Activated CD8-positive, alpha-beta T cell treated with anti-CD3 and anti-CD28 coated beads, Interleukin-2, amount 10 ng/mL, durations not matched to agents 7 days and 5 days (primary cell): Measurements from ENCODE around the gene RTN4RL2. TPM values are rescaled to one million over a fixed set of nuclear protein-coding genes. Genes with fewer than 3 reads are reported as not detected.

Experiments
- ATAC-seq: fragments of 150-1000 bp; cut with Tn5 transposase; one replicate; pipeline ENCODE4 v1.10.0; 2021; ENCODE audit warnings: moderate library complexity
- CTCF ChIA-PET: fragments of 350-600 bp; sonication (Branson Sonifier 250); formaldehyde crosslinking; loops from one replicate; lab custom pipeline; 2021; ENCODE audit warnings: antibody characterized with exemption; lab: Charles Lee
- POLR2A ChIA-PET: fragments of 350-600 bp; sonication (Branson Sonifier 250); formaldehyde crosslinking; loops from one replicate; lab custom pipeline; 2021; ENCODE audit warnings: antibody characterized with exemption; lab: Charles Lee
- DNase-seq: peaks from one replicate; pipeline ENCODE4 v3.0.0-alpha.2; 2020
- H3K27ac Mint-ChIP-seq: one replicate; pipeline ENCODE4 v1.8.0; 2021; ENCODE audit warnings: mild to moderate bottlenecking, mixed read lengths
- H3K27me3 Mint-ChIP-seq: one replicate; pipeline ENCODE4 v1.8.0; 2021; ENCODE audit warnings: low read depth, mixed read lengths
- H3K36me3 Mint-ChIP-seq: one replicate; pipeline ENCODE4 v1.8.0; 2021; ENCODE audit warnings: low read depth, mixed read lengths
- H3K4me1 Mint-ChIP-seq: one replicate; pipeline ENCODE4 v1.8.0; 2021; ENCODE audit warnings: low read depth, mixed read lengths
- H3K4me3 Mint-ChIP-seq: one replicate; pipeline ENCODE4 v1.8.0; 2021; ENCODE audit warnings: mild to moderate bottlenecking, mixed read lengths
- H3K9me3 Mint-ChIP-seq: one replicate; pipeline ENCODE4 v1.8.0; 2022; ENCODE audit warnings: mixed read lengths; ENCODE audit not compliant: insufficient read depth
- total RNA-seq, 2 experiments: library from RNA; stranded (reverse); gene quantifications; one replicate each; pipeline ENCODE4 v1.2.3, GENCODE V29; 2021

The RTN4RL2 gene
- total RNA-seq, 2 experiments from 2014 or later = 0.47 to 0.57 TPM

- no peaks in the 10 kb centered on the region for H3K9me3 Mint-ChIP-seq
- POLR2A ChIA-PET = no interaction called here
- DNase-seq (no peak), ATAC-seq (no peak)
- peaks cover 25% of the 10 kb centered on the region for H3K36me3 Mint-ChIP-seq
- CTCF ChIA-PET = interaction anchor here (2.0 to 10.9 kb wide), 2 partner anchors 28 to 66 kb away, joined by 6 to 484 read pairs; no protein-coding TSS in a partner anchor
- peaks cover 14% of the 10 kb centered on the region for H3K4me1 Mint-ChIP-seq
- H3K27me3 Mint-ChIP-seq = no peaks in the 10 kb centered on the region
- H3K27ac Mint-ChIP-seq = no peak overlapping the region
- no peak overlapping the region for H3K4me3 Mint-ChIP-seq
Measured at GRCh38 chr11:57523419-57523818, 63.1 kb downstream of the RTN4RL2 start.

Other genes with a start within 250 kb of the RTN4RL2 start
- not detected for gene APLNR, start 223.3 kb upstream of the RTN4RL2 start, total RNA-seq
- 10 to 100 TPM; 10.5 to 10.9 TPM for gene TNKS1BP1, start 135.6 kb upstream of the RTN4RL2 start, total RNA-seq
- 100 to 1,000 TPM; 185 to 191 TPM for gene SSRP1, start 124.6 kb upstream of the RTN4RL2 start, total RNA-seq
- gene P2RX3, start 122.2 kb upstream of the RTN4RL2 start, total RNA-seq = not detected
- not detected for gene PRG3, start 79.4 kb upstream of the RTN4RL2 start, total RNA-seq
- under 1 TPM in 1 of 2 experiments, not detected in 1; 0.26 TPM for gene PRG2, start 69.9 kb upstream of the RTN4RL2 start, total RNA-seq
- gene SLC43A3, start 33.4 kb upstream of the RTN4RL2 start, total RNA-seq = 100 to 1,000 TPM; 103 to 120 TPM
- gene SLC43A1, start 55.2 kb downstream of the RTN4RL2 start, total RNA-seq = 10 to 100 TPM; 26.4 to 28.4 TPM
- 10 to 100 TPM; 65.4 to 65.8 TPM for gene TIMM10, start 70.2 kb downstream of the RTN4RL2 start, total RNA-seq
- gene SMTNL1, start 77.1 kb downstream of the RTN4RL2 start, total RNA-seq = not detected
- 100 to 1,000 TPM; 222 to 232 TPM for gene UBE2L6, start 107.1 kb downstream of the RTN4RL2 start, total RNA-seq
- gene SERPING1, start 137.2 kb downstream of the RTN4RL2 start, total RNA-seq = not detected
- under 1 TPM; 0.11 to 0.13 TPM for gene YPEL4, start 189.4 kb downstream of the RTN4RL2 start, total RNA-seq
- 10 to 100 TPM; 18.9 to 20.5 TPM for gene CLP1, start 197.2 kb downstream of the RTN4RL2 start, total RNA-seq
- 10 to 100 TPM; 77.8 to 82.4 TPM for gene ZDHHC5, start 207.6 kb downstream of the RTN4RL2 start, total RNA-seq